Gastrocnemius medialis (tissue), 4 donors: Measurements from ENCODE around the gene ACAN.

Source experiments
- CTCF ChIP-seq, 5 experiments: fragments of 450-650 bp in 3 of 5; fragments of 200-600 bp in 2 of 5; sonication (generic) in 2 of 5; IDR thresholded peaks in 4 of 5; conservative IDR thresholded peaks in 1 of 5; 1 replicate in 4 of 5; 2 replicates in 1 of 5; pipeline ENCODE4 v1.5.1; 2016 to 2019; ENCODE audit warnings: antibody characterized with exemption in 5 of 5, mild to moderate bottlenecking in 3 of 5, moderate library complexity in 3 of 5
- POLR2A ChIP-seq, 2 donors: fragments of 450-650 bp; IDR thresholded peaks; one replicate each; pipeline ENCODE4 v1.6.1; 2017; ENCODE audit warnings: antibody characterized with exemption in 2 of 2, mild to moderate bottlenecking in 2 of 2, moderate library complexity in 2 of 2

GRCh38 chr15:88909956-88910831, 107.0 kb downstream of the ACAN start:
- TF ChIP-seq CTCF (IDR thresholded peaks at IDR 0.05 in 4 of 5, conservative IDR thresholded peaks at IDR 0.05 in 1 of 5) (no peak), POLR2A (IDR thresholded peaks at IDR 0.05) (no peak)
